Osteocyte (in vitro differentiated cells): ENCODE measurements around the gene TCF21. TPM values are rescaled to one million over a fixed set of nuclear protein-coding genes. Genes with fewer than 3 reads are reported as not detected.

Experiments used
- DNase-seq: peaks from one replicate; pipeline ENCODE4 v3.0.0; 2021; ENCODE audit warnings: mixed read lengths; ENCODE audit not compliant: unreplicated experiment; ENCODE audit errors: extremely low spot score
- H3K27ac Mint-ChIP-seq: one replicate; pipeline ENCODE4 v1.8.0; 2021; ENCODE audit warnings: mild to moderate bottlenecking, mixed read lengths; ENCODE audit not compliant: unreplicated experiment
- H3K27me3 Mint-ChIP-seq: one replicate; pipeline ENCODE4 v1.8.0; 2021; ENCODE audit warnings: mixed read lengths; ENCODE audit not compliant: unreplicated experiment
- H3K36me3 Mint-ChIP-seq: one replicate; pipeline ENCODE4 v1.8.0; 2021; ENCODE audit warnings: mixed read lengths; ENCODE audit not compliant: unreplicated experiment
- H3K4me1 Mint-ChIP-seq: one replicate; pipeline ENCODE4 v1.8.0; 2021; ENCODE audit warnings: mixed read lengths; ENCODE audit not compliant: unreplicated experiment
- H3K4me3 Mint-ChIP-seq: one replicate; pipeline ENCODE4 v1.8.0; 2021; ENCODE audit warnings: mild to moderate bottlenecking, moderate library complexity, mixed read lengths; ENCODE audit not compliant: unreplicated experiment
- H3K9me3 Mint-ChIP-seq: one replicate; pipeline ENCODE4 v1.8.0; 2021; ENCODE audit warnings: mixed read lengths; ENCODE audit not compliant: unreplicated experiment
- CTCF ChIP-seq: fragments of 200-600 bp; sonication (generic); IDR thresholded peaks from 2 replicates; pipeline ENCODE4 v1.5.0; 2021; ENCODE audit warnings: antibody characterized with exemption, mild to moderate bottlenecking, moderate library complexity
- total RNA-seq: library from RNA; stranded (reverse); gene quantifications from 2 replicates; pipeline ENCODE4 v1.2.1, GENCODE V29; 2021

TCF21 gene
- total RNA-seq, 1 donor from 2014 or later: not detected

DNA sequence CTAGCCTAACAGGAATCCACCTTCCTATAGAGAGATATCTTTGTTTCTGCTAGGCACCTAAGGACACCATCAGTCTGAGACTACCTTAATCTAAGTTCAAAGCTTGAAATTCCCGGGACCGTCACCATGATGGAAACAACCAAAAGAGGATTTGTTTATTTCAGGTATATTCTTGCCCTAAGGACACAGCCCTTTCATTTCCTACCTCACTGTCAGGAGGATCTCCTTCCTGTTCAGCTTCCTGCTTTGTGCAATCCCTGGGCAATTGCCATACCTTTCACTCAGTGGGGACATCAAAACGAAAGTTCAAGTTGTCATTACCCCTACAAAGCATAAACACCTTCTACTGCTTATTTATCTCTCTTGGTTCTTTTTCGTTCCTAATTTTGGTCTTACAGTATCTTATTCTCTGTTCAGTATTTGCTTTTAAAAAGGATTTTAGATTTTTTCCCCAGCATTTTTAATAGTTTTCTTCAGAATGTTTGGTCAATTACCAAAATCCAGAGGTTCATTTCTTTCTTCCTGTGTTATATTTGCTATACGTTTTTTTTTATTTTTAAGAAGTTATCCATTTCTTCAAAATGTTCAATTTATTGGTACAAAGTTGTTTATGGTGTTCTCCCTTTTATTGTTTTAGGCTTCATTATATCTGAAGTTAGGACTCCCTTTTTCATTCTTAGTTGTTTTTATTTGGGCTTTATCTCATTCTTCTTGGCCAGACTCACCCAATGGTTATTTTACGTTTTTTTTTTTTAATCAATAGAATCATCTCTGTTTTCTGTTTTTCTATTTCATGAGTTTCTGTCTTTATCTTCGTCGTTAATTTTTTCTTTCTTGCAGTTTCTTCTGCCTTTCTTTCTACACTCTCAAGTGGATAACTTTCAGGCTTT, 51.1 kb downstream of the TCF21 start:
- DNase-seq: no peak
- no peak for TF ChIP-seq CTCF
- H3K36me3 Mint-ChIP-seq: no peaks in the 10 kb centered on the region
- H3K9me3 Mint-ChIP-seq: no peaks in the 10 kb centered on the region
- H3K4me1 Mint-ChIP-seq: no peaks in the 10 kb centered on the region
- H3K4me3 Mint-ChIP-seq: no peak overlapping the region
- H3K27me3 Mint-ChIP-seq: peaks cover 17% of the 10 kb centered on the region
- H3K27ac Mint-ChIP-seq: no peak overlapping the region

Other genes starting within 250 kb of the TCF21 start
- 29.7 and 35.0 TPM in 2 replicates for gene TBPL1, start 64.1 kb downstream of the TCF21 start, total RNA-seq
- gene SLC2A12, start 163.5 kb downstream of the TCF21 start, total RNA-seq: 10.4 and 10.7 TPM in 2 replicates